ENCODE results near the gene HCCS. TPM values are rescaled to one million over a fixed set of nuclear protein-coding genes. Genes with fewer than 3 reads are reported as not detected.

Gene HCCS
- total RNA-seq, 1 donor from 2014 or later = 30.6 TPM

DNA sequence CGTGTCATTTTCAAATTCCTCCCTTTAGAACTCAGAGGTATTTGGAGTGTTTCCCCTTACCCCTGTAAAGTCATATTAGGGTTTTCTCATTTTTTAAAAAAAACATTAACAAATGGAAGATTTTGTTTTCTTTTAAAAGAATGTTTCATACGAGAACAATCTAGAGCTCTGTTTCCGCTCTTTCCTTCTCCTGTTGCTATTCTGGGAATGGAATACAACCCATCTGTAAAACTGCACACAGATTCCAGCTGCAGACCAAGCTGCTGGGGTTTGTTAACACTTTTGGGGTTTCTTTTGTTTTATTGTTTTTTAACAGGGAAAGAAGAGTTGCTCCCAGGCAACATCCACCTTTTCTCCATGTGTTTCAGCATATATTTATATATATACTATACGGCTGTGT, 61.3 kb downstream of the HCCS start:
- no peaks in the 10 kb centered on the region for H3K4me1 Mint-ChIP-seq (ENCODE audit: low read depth)
- no peak overlapping the region for H3K4me3 Mint-ChIP-seq
- no peak overlapping the region for H3K27ac Mint-ChIP-seq
- H3K27me3 Mint-ChIP-seq (ENCODE audit: insufficient read depth) = peaks cover 2% of the 10 kb centered on the region
- no peak for DNase-seq (ENCODE audit: low spot score)
- intact Hi-C loops (cut with micrococcal nuclease) = no loop called here
- H3K9me3 Mint-ChIP-seq = no peaks in the 10 kb centered on the region
- no peaks in the 10 kb centered on the region for H3K36me3 Mint-ChIP-seq (ENCODE audit: low read depth)

Other genes starting within 250 kb of the HCCS start
- not detected in 2 replicates for gene AMELX, start 182.1 kb downstream of the HCCS start, total RNA-seq